MM.1S (cell line): ENCODE measurements around the gene MBD5.

Experiments used
- CTCF ChIP-seq: fragments of 300-600 bp; sonication (generic); IDR thresholded peaks from 2 replicates; pipeline ENCODE4 v1.5.1; 2016; ENCODE audit warnings: antibody characterized with exemption, low read length, mixed read lengths
- EZH2 ChIP-seq: fragments of 300-600 bp; sonication (generic); optimal IDR thresholded peaks from 2 replicates; pipeline ENCODE3; 2017; ENCODE audit warnings: low read depth, mild to moderate bottlenecking, antibody characterized with exemption, low read length, mixed read lengths
- EZH2phosphoT487 ChIP-seq: fragments of 300-600 bp; sonication (generic); IDR thresholded peaks from 2 replicates; pipeline ENCODE4 v1.6.1; 2018; ENCODE audit warnings: antibody characterized with exemption, low read length

GRCh38 chr2:148526509-148527346 is 505.8 kb downstream of the MBD5 start:
- TF ChIP-seq CTCF (no peak), EZH2 (no peak), EZH2phosphoT487 (no peak)
